KOPT-K1 (cell line): ENCODE results near the gene E4F1.

ENCODE experiments used
- H3K27ac ChIP-seq: fragments of 200-600 bp; sonication (generic); 2 replicates; pipeline ENCODE4 v1.5.1; 2016; ENCODE audit warnings: antibody characterized with exemption, mild to moderate bottlenecking, low read depth, low read length; ENCODE audit not compliant: poor library complexity, severe bottlenecking
- H3K36me3 ChIP-seq: fragments of 200-600 bp; sonication (generic); 2 replicates; pipeline ENCODE4 v1.5.1; 2017; ENCODE audit warnings: antibody characterized with exemption, mild to moderate bottlenecking, low read length, moderate library complexity; ENCODE audit not compliant: insufficient read depth
- H3K9me3 ChIP-seq: fragments of 200-600 bp; sonication (generic); 2 replicates; pipeline ENCODE4 v1.5.1; 2017; ENCODE audit warnings: antibody characterized with exemption, low read length, mild to moderate bottlenecking; ENCODE audit not compliant: insufficient read depth, poor library complexity, severe bottlenecking

E4F1 gene

GRCh38 chr16:2184346-2184745 lies 39.0 kb upstream of the E4F1 start:
- Histone ChIP-seq H3K27ac (no peak overlapping the region), H3K9me3 (no peaks in the 10 kb centered on the region), H3K36me3 (no peaks in the 10 kb centered on the region; the same call in 1 of the 2 replicates)

GRCh38 chr16:2184962-2185361 lies 38.4 kb upstream of the E4F1 start:
- Histone ChIP-seq H3K36me3 (no peaks in the 10 kb centered on the region; the same call in 1 of the 2 replicates), H3K9me3 (no peaks in the 10 kb centered on the region), H3K27ac (no peak overlapping the region)

- no peaks in the 10 kb centered on the region; the same call in 1 of the 2 replicates for H3K36me3 ChIP-seq
- no peak overlapping the region for H3K27ac ChIP-seq
- H3K9me3 ChIP-seq = no peaks in the 10 kb centered on the region
Observed at GRCh38 chr16:2186064-2186463, 37.3 kb upstream of the E4F1 start.

- Histone ChIP-seq H3K27ac (no peak overlapping the region), H3K9me3 (no peaks in the 10 kb centered on the region), H3K36me3 (no peaks in the 10 kb centered on the region; the same call in 1 of the 2 replicates)
Observed at GRCh38 chr16:2186505-2186904, 36.9 kb upstream of the E4F1 start.

GRCh38 chr16:2187212-2187611 lies 36.2 kb upstream of the E4F1 start:
- H3K36me3 ChIP-seq = no peaks in the 10 kb centered on the region; the same call in 1 of the 2 replicates
- H3K9me3 ChIP-seq = no peaks in the 10 kb centered on the region
- no peak overlapping the region for H3K27ac ChIP-seq

DNA sequence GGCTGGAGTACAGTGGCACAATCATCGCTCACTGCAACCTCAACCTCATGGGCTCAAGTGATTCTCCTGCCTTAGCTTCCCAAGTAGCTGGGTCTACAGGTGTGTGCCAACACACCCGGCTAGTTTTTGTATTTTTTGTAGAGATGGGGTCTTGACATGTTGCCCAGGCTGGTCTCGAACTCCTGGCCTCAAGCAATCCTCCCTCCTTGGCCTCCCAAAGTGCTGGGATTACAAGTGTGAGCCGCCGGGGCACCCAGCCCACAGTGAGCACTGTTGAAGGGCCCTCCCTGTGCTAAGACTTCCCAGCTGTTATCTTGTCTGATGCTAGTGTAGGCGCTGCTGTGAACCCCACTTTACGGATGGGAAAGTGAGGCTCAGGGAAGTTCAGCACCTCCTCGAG lies 35.0 kb upstream of the E4F1 start:
- no peak overlapping the region for H3K27ac ChIP-seq
- no peaks in the 10 kb centered on the region for H3K9me3 ChIP-seq
- H3K36me3 ChIP-seq = no peaks in the 10 kb centered on the region

DNA sequence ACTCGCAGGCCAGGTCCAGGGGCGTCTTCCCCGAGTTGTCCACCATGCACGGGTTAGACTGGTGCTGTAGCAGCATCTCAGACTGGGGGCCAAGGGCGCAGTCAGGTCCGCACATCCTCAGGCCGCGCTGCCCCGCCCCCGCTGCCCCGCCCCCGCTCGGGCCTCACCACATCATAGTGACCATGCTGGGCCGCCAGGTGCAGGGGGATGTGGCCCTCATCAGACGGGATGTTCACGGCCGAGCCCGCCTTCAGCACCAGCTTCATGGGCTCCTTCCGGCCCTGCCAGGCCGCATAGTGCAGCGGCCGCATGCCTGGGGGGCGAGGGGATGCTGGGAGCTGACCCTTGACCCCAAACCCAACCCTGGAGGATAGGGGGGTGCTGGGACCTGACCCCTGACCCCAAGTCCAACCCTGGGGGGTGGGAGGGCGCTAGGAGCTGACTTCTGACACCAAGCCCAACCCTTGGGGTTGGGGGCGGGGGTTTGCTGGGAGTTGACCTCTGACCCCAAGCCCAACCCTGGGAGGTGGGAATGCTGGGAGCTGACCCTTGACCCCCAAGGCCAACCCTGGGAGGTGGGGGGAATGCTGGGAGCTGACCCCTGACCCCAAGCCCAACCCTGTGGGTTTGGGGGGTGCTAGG lies 34.0 kb upstream of the E4F1 start:
- no peaks in the 10 kb centered on the region for H3K9me3 ChIP-seq
- H3K36me3 ChIP-seq = no peaks in the 10 kb centered on the region
- no peak overlapping the region for H3K27ac ChIP-seq

- no peaks in the 10 kb centered on the region for H3K36me3 ChIP-seq
- no peaks in the 10 kb centered on the region for H3K9me3 ChIP-seq
- no peak overlapping the region for H3K27ac ChIP-seq
Observed at GRCh38 chr16:2190002-2190658, 33.3 kb upstream of the E4F1 start.

DNA sequence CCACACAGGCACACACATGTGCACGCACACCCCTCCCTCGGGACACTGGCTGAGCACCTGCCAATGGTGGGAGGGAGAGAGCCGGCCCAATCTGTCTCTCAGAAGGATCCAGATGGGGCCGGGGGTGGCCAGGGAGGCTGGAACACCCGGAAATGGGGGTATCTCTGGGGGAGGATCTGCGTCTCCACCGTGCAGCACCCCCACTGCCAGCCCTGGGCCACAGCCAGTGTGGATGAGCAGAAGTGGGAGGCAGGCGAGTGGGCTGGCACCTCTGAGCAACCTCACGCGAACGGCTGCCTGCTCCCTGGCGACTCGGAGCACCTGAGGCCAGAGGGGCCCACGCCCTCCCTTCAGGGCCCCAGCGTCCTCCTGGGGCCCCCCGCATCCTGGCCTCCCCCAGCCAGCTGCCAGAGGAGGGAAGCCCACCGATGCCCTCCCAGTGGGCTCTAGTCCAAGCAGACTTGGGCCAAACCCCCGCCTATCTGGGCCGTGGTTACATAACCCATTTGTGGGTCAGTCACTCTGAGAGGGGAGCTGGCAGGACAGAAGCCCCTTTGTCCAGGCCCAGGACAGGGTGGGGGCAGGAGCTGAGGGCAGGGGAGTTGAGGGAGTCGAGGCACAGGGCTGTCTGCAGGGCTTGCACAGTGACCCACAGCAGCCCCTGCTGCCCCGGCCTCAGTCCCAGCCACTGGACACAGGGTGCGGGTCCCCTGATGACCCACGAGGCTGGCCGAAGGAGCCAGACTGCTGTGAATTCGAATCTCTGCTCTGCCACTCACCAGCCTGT lies 32.5 kb upstream of the E4F1 start:
- Histone ChIP-seq H3K9me3 (no peaks in the 10 kb centered on the region), H3K27ac (no peak overlapping the region), H3K36me3 (no peaks in the 10 kb centered on the region)

DNA sequence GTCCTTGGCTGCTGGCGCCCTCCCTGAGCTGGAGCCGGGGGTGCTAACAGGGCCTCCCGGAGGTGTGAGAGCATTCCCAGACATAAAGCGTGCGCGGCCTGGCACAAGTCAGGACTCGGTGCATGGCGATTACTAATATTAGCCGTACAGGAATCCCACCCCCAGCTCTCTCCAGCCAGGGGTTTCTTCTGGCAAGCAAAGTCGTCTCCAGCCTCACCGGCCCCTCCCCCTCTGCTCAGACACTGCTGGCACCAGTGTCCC lies 32.0 kb upstream of the E4F1 start:
- H3K9me3 ChIP-seq = no peaks in the 10 kb centered on the region
- no peak overlapping the region for H3K27ac ChIP-seq

GRCh38 chr16:2194166-2194834 lies 29.1 kb upstream of the E4F1 start:
- Histone ChIP-seq H3K9me3 (no peaks in the 10 kb centered on the region), H3K27ac (no peak overlapping the region), H3K36me3 (no peaks in the 10 kb centered on the region)

More for the DNA sequence above, 32.0 kb upstream of the E4F1 start:
- H3K36me3 ChIP-seq = no peaks in the 10 kb centered on the region

- Histone ChIP-seq H3K27ac (no peak overlapping the region), H3K9me3 (peaks cover under 1% of the 10 kb centered on the region), H3K36me3 (no peaks in the 10 kb centered on the region)
Observed at GRCh38 chr16:2194852-2195321, 28.5 kb upstream of the E4F1 start.

GRCh38 chr16:2195322-2196161 lies 27.8 kb upstream of the E4F1 start:
- H3K36me3 ChIP-seq = no peaks in the 10 kb centered on the region
- H3K27ac ChIP-seq = no peak overlapping the region
- H3K9me3 ChIP-seq = peaks cover 4% of the 10 kb centered on the region

DNA sequence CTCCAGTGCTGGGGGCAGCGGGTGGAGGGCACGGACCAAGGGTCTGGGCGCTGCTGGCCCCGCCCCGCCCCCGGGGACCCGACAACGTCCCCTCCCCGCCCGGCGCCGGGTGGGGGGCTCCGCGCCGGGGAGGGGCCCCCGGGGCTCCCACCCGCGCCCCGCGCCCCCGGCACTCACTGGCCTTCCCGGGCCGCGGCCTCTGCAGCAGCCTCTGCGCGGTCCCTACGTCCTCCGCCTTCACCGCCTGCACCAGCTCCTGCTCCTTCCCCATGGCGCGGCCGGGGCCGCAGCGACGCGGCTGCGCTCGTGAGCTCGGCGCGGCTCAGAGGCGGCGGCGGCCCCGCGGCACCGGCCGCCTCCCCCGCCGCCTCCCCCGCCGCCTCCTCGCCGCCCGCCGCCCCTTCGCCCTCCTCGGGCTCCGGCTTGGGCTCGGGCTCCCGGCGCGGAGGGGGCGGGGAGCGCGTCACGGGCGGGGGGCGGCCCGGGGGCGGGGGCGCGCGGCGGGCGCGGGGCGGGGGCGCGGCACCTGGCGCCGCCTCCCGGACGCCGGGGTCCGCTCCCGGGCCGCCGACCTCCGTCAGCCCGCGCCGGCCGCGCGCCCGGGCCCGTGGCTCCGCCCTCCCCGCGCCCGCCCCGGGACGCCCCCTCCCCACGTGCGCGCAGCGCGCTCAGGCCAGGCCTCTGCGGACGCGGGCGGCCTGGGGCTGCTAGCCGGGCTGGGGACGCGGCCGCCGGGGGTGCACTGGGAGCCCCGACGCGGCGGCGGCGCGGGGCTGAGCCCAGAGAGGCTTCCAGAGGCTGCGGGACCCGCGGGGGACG lies 27.0 kb upstream of the E4F1 start, which contains the start of gene CASKIN1:
CASKIN1 (minus strand) TSS at position 444 of the 819 bp plus-strand sequence; CDS start at position 271, 173 bp downstream.
- no peak within 1 kb of the TSS for H3K27ac ChIP-seq
- no peaks in the 10 kb centered on the region for H3K36me3 ChIP-seq

More for the DNA sequence above, 27.0 kb upstream of the E4F1 start, which contains the start of gene CASKIN1:
- peaks cover 4% of the 10 kb centered on the region for H3K9me3 ChIP-seq
